Measurements from ENCODE around the gene KCNH4.

GRCh38 chr17:42107124-42107523 is 73.8 kb downstream of the KCNH4 start:
- no peak for TF ChIP-seq EZH2 (IDR thresholded peaks at IDR 0.05; ENCODE audit: borderline replicate concordance)
- TF ChIP-seq, protein P1, sequence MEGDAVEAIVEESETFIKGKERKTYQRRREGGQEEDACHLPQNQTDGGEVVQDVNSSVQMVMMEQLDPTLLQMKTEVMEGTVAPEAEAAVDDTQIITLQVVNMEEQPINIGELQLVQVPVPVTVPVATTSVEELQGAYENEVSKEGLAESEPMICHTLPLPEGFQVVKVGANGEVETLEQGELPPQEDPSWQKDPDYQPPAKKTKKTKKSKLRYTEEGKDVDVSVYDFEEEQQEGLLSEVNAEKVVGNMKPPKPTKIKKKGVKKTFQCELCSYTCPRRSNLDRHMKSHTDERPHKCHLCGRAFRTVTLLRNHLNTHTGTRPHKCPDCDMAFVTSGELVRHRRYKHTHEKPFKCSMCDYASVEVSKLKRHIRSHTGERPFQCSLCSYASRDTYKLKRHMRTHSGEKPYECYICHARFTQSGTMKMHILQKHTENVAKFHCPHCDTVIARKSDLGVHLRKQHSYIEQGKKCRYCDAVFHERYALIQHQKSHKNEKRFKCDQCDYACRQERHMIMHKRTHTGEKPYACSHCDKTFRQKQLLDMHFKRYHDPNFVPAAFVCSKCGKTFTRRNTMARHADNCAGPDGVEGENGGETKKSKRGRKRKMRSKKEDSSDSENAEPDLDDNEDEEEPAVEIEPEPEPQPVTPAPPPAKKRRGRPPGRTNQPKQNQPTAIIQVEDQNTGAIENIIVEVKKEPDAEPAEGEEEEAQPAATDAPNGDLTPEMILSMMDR (IDR thresholded peaks at IDR 0.05; ENCODE audit: poor library complexity), result no peak
- no peak for TF ChIP-seq EZH2phosphoT487 (IDR thresholded peaks at IDR 0.05; ENCODE audit: low read depth, severe bottlenecking, unreplicated experiment)
